GM23338 (cell line): ENCODE results near the gene NUF2. TPM values are rescaled to one million over a fixed set of nuclear protein-coding genes. Genes with fewer than 3 reads are reported as not detected.

Experiments used
- ATAC-seq: fragments of 200-7000 bp; cut with Tn5 transposase; 3 replicates; pipeline ENCODE4 v1.9.1; 2020
- DNase-seq: peaks from one replicate; pipeline ENCODE4 v3.0.0-alpha.2; 2015; ENCODE audit warnings: low spot score
- H2AFZ ChIP-seq: fragments of 200-600 bp; sonication (generic); 2 replicates; pipeline ENCODE4 v1.8.0; 2016; ENCODE audit warnings: antibody characterized with exemption, mild to moderate bottlenecking, moderate library complexity
- H3F3A ChIP-seq: fragments of 200-600 bp; sonication (generic); replicated peaks from 2 replicates; pipeline ENCODE4 v1.8.0; 2017; ENCODE audit warnings: antibody characterized with exemption, mixed run types, low read depth
- H3K27ac ChIP-seq: fragments of 200-600 bp; sonication (generic); 2 replicates; pipeline ENCODE4 v1.6.1; 2016; ENCODE audit warnings: low read depth
- H3K27me3 ChIP-seq: fragments of 200-600 bp; sonication (generic); 2 replicates; pipeline ENCODE4 v1.8.0; 2016; ENCODE audit warnings: mild to moderate bottlenecking, mixed run types, moderate library complexity; ENCODE audit not compliant: insufficient read depth
- H3K36me3 ChIP-seq: fragments of 200-600 bp; sonication (generic); 2 replicates; pipeline ENCODE4 v1.8.0; 2016; ENCODE audit warnings: mild to moderate bottlenecking; ENCODE audit not compliant: insufficient read depth
- H3K4me1 ChIP-seq: fragments of 200-600 bp; sonication (generic); 2 replicates; pipeline ENCODE4 v1.8.0; 2016; ENCODE audit warnings: mild to moderate bottlenecking, moderate library complexity; ENCODE audit not compliant: insufficient read depth
- H3K4me2 ChIP-seq: fragments of 200-600 bp; sonication (generic); 2 replicates; pipeline ENCODE4 v1.7.1; 2017; ENCODE audit warnings: mixed run types
- H3K4me3 ChIP-seq: fragments of 200-600 bp; sonication (generic); 2 replicates; pipeline ENCODE4 v1.6.1; 2016; ENCODE audit warnings: mixed run types
- H3K79me2 ChIP-seq: fragments of 200-600 bp; sonication (generic); replicated peaks from 2 replicates; pipeline ENCODE4 v1.8.0; 2017; ENCODE audit warnings: mild to moderate bottlenecking; ENCODE audit not compliant: insufficient read depth
- H3K9me2 ChIP-seq: fragments of 200-600 bp; sonication (generic); 2 replicates; pipeline ENCODE4 v1.8.0; 2017; ENCODE audit not compliant: insufficient read depth
- H4K20me1 ChIP-seq: fragments of 200-600 bp; sonication (generic); replicated peaks from 2 replicates; pipeline ENCODE4 v1.8.0; 2017; ENCODE audit warnings: mild to moderate bottlenecking; ENCODE audit not compliant: insufficient read depth
- H3K27ac Mint-ChIP-seq: 2 replicates; pipeline ENCODE4 v1.8.0; 2020; ENCODE audit warnings: inconsistent platforms, mild to moderate bottlenecking, moderate library complexity, mixed read lengths
- H3K27me3 Mint-ChIP-seq: 3 replicates; pipeline ENCODE4 v1.8.0; 2022; ENCODE audit warnings: low read depth, mild to moderate bottlenecking, moderate library complexity, mixed read lengths, inconsistent platforms; ENCODE audit not compliant: insufficient read depth, poor library complexity
- H3K36me3 Mint-ChIP-seq: 3 replicates; pipeline ENCODE4 v1.8.0; 2021; ENCODE audit warnings: low read depth, mild to moderate bottlenecking, inconsistent platforms, moderate library complexity, mixed read lengths
- H3K4me1 Mint-ChIP-seq: 3 replicates; pipeline ENCODE4 v1.8.0; 2020; ENCODE audit warnings: mild to moderate bottlenecking, inconsistent platforms, mixed read lengths
- H3K4me3 Mint-ChIP-seq: 3 replicates; pipeline ENCODE4 v1.8.0; 2021; ENCODE audit warnings: moderate library complexity, mild to moderate bottlenecking, inconsistent platforms, mixed read lengths
- H3K9me3 Mint-ChIP-seq: 3 replicates; pipeline ENCODE4 v1.8.0; 2020; ENCODE audit warnings: moderate library complexity, mild to moderate bottlenecking, inconsistent platforms, mixed read lengths
- CREB1 ChIP-seq: fragments of 250-450 bp; sonication (Bioruptor Pico); IDR thresholded peaks from 2 replicates; pipeline ENCODE4 v1.5.0; 2020; ENCODE audit warnings: low read depth, mild to moderate bottlenecking, moderate library complexity
- CTCF ChIP-seq, 2 experiments: fragments of 200-600 bp in 1 of 2; sonication (generic) in 1 of 2; conservative IDR thresholded peaks; 2 replicates each; pipeline versions ENCODE4 v1.5.1 to v1.6.1; 2016 to 2017; ENCODE audit warnings: antibody characterized with exemption in 2 of 2, low read depth in 2 of 2, mild to moderate bottlenecking in 2 of 2, moderate library complexity in 1 of 2
- ETS1 ChIP-seq: IDR thresholded peaks from 2 replicates; pipeline ENCODE4 v1.6.1; 2016; ENCODE audit warnings: antibody characterized with exemption
- EZH2 ChIP-seq: fragments of 200-600 bp; sonication (generic); IDR thresholded peaks from one replicate; pipeline ENCODE4 v1.8.0; 2017; ENCODE audit warnings: antibody characterized with exemption, mild to moderate bottlenecking, low read depth; ENCODE audit not compliant: unreplicated experiment
- EZH2phosphoT487 ChIP-seq: fragments of 200-600 bp; sonication (generic); IDR thresholded peaks from one replicate; pipeline ENCODE4 v1.8.1; 2018; ENCODE audit warnings: antibody characterized with exemption; ENCODE audit not compliant: unreplicated experiment
- NANOG ChIP-seq: IDR thresholded peaks from 2 replicates; pipeline ENCODE4 v1.6.1; 2016; ENCODE audit warnings: antibody characterized with exemption, borderline replicate concordance
- ZNF114 ChIP-seq: fragments of 250-450 bp; sonication (Bioruptor Pico); IDR thresholded peaks from 2 replicates; pipeline ENCODE4 v1.5.0; 2020; ENCODE audit warnings: mild to moderate bottlenecking, moderate library complexity
- ZNF331 ChIP-seq: fragments of 250-450 bp; sonication (Bioruptor Pico); IDR thresholded peaks from 2 replicates; pipeline ENCODE4 v1.5.0; 2020; ENCODE audit warnings: low read depth, mild to moderate bottlenecking, moderate library complexity
- ZNF462 ChIP-seq: fragments of 250-450 bp; sonication (Bioruptor Pico); IDR thresholded peaks from 2 replicates; pipeline ENCODE4 v1.5.0; 2020; ENCODE audit warnings: mild to moderate bottlenecking, moderate library complexity
- polyA plus RNA-seq: library from polyadenylated mRNA; unstranded; fragments of >200 nt; fragmentation: Nextera tagmentation; extraction: Ambion mirVana; gene quantifications from 2 replicates; pipeline ENCODE4 v1.2.1, GENCODE V29; 2016
- total RNA-seq: library from RNA; depleted of rRNA; stranded (reverse); fragments of >200 nt; shearing (Covaris generic); gene quantifications from 2 replicates; pipeline ENCODE4 v1.2.3, GENCODE V29; 2014

The NUF2 gene
- total and polyA plus RNA-seq, 2 experiments from 2014 or later, result 21.7 to 51.4 TPM

GRCh38 chr1:163397451-163398200 is 75.9 kb downstream of the NUF2 start:
- no peaks in the 10 kb centered on the region for H4K20me1 ChIP-seq
- peaks cover 5% of the 10 kb centered on the region for H3K27me3 Mint-ChIP-seq
- no peaks in the 10 kb centered on the region for H3K79me2 ChIP-seq
- peaks cover 33% of the 10 kb centered on the region for H3K4me1 ChIP-seq
- H3K36me3 ChIP-seq, result no peaks in the 10 kb centered on the region; the same call in 1 of the 2 replicates
- H3K27ac ChIP-seq, result no peak overlapping the region
- no peak overlapping the region for H3K4me3 ChIP-seq
- H3K9me3 Mint-ChIP-seq, result peaks cover 5% of the 10 kb centered on the region; the same call in 2 of the 3 replicates
- H3K9me2 ChIP-seq, result peaks cover 18% of the 10 kb centered on the region; the same call in 1 of the 2 replicates
- ATAC-seq (no peak), DNase-seq (no peak)
- no peak overlapping the region for H2AFZ ChIP-seq
- no peaks in the 10 kb centered on the region for H3K27me3 ChIP-seq
- TF ChIP-seq ETS1, result no peak
- no peak for TF ChIP-seq ZNF331 (CRISPR knock-in tag)
- peaks cover 3% of the 10 kb centered on the region; the same call in 2 of the 3 replicates for H3K36me3 Mint-ChIP-seq
- peaks cover 37% of the 10 kb centered on the region for H3K4me1 Mint-ChIP-seq
- H3F3A ChIP-seq, result no peaks in the 10 kb centered on the region
- peak overlapping the region; percentile 36; the same call in 1 of the 2 replicates for H3K4me2 ChIP-seq
- no peak overlapping the region for H3K27ac Mint-ChIP-seq
- H3K4me3 Mint-ChIP-seq, result no peak overlapping the region

- Histone ChIP-seq H2AFZ (peak overlapping the region; percentile 60; the same call in 1 of the 2 replicates), H3K4me3 (no peak overlapping the region), H3K9me2 (peaks cover 18% of the 10 kb centered on the region; the same call in 1 of the 2 replicates), H3K36me3 (no peaks in the 10 kb centered on the region; the same call in 1 of the 2 replicates), H3K4me1 (peaks cover 33% of the 10 kb centered on the region), H3K79me2 (no peaks in the 10 kb centered on the region), H3K27ac (peak overlapping the region; percentile 92), H4K20me1 (no peaks in the 10 kb centered on the region), H3F3A (no peaks in the 10 kb centered on the region), H3K4me2 (peak overlapping the region; percentile 36; the same call in 1 of the 2 replicates), H3K27me3 (no peaks in the 10 kb centered on the region)
- peaks cover under 1% of the 10 kb centered on the region; the same call in 2 of the 3 replicates for H3K36me3 Mint-ChIP-seq
- H3K9me3 Mint-ChIP-seq, result peaks cover 3% of the 10 kb centered on the region; the same call in 2 of the 3 replicates
- no peak for TF ChIP-seq EZH2
- no peak for TF ChIP-seq CTCF (conservative IDR thresholded peaks at IDR 0.05; ENCODE audit: low read depth in 2 of 2)
- TF ChIP-seq CREB1 (CRISPR knock-in tag), result no peak
- no peak for TF ChIP-seq EZH2phosphoT487
- TF ChIP-seq ZNF462 (CRISPR knock-in tag), result no peak
- TF ChIP-seq ZNF114, result no peak
- no peak for TF ChIP-seq NANOG
- no peak overlapping the region for H3K4me3 Mint-ChIP-seq
- H3K4me1 Mint-ChIP-seq, result peaks cover 37% of the 10 kb centered on the region
- H3K27ac Mint-ChIP-seq, result no peak overlapping the region
- ATAC-seq (no peak), DNase-seq (no peak)
- H3K27me3 Mint-ChIP-seq, result peaks cover 5% of the 10 kb centered on the region
These were observed 77.2 kb downstream of the NUF2 start for GRCh38 chr1:163399001-163399400.
